ENCODE results near the gene SLC43A3. TPM values are rescaled to one million over a fixed set of nuclear protein-coding genes. Genes with fewer than 3 reads are reported as not detected.
"Not testable (repeated sequence)": the region's sequence is repeated elsewhere in the genome, so short reads cannot be mapped to it uniquely, and the experiment has no call there.

The SLC43A3 gene
- total RNA-seq, 2 donors from 2014 or later = 23.1 to 30.0 TPM

GRCh38 chr11:57446055-57446454 lies 19.1 kb upstream of the SLC43A3 start:
- no peaks in the 10 kb centered on the region for H3K4me1 ChIP-seq
- WGBS, 2 donors = 86 to 100% methylated on average over 1 of the region's 1 CpG
- H3K27ac ChIP-seq = no peak overlapping the region
- DNase-seq (no peak), ATAC-seq (no peak)
- no peaks in the 10 kb centered on the region for H3K36me3 ChIP-seq (replicated peaks in 1 of 2; ENCODE audit: insufficient read depth in 1 of 2, low read depth in 2 of 2)
- TF ChIP-seq CTCF (IDR thresholded peaks at IDR 0.05) (no peak), POLR2A (IDR thresholded peaks at IDR 0.05) (no peak)
- intact Hi-C loops (cut with DNase I) = loop anchor here (10.0 kb wide), 1 partner anchor 189 kb away; no protein-coding TSS in a partner anchor
- no peak overlapping the region for H3K4me3 ChIP-seq
- H3K9me3 ChIP-seq = no peaks in the 10 kb centered on the region
- no peaks in the 10 kb centered on the region for H3K27me3 ChIP-seq

- DNase-seq; H3K27ac ChIP-seq; H3K4me1 ChIP-seq; H3K27me3 ChIP-seq; H3K36me3 ChIP-seq (replicated peaks in 1 of 2; ENCODE audit: insufficient read depth in 1 of 2, low read depth in 2 of 2); H3K9me3 ChIP-seq; ATAC-seq; H3K4me3 ChIP-seq: not testable (repeated sequence)
- WGBS, 2 donors = 83 to 91% methylated on average over 9 of the region's 9 CpGs
- intact Hi-C loops (cut with DNase I) = loop anchor here (10.0 kb wide), 1 partner anchor 190 kb away; no protein-coding TSS in a partner anchor
Observed at GRCh38 chr11:57445122-57445394, 18.1 kb upstream of the SLC43A3 start.

- no peak overlapping the region for H3K27ac ChIP-seq
- 76 to 77% methylated on average over 9 of the region's 9 CpGs for WGBS, 2 donors
- intact Hi-C loops (cut with DNase I) = loop anchor here (10.0 kb wide), 1 partner anchor 190 kb away; no protein-coding TSS in a partner anchor
- no peak for TF ChIP-seq CTCF (IDR thresholded peaks at IDR 0.05)
- TF ChIP-seq POLR2A (IDR thresholded peaks at IDR 0.05) = no peak
- no peaks in the 10 kb centered on the region for H3K4me1 ChIP-seq
- no peaks in the 10 kb centered on the region for H3K36me3 ChIP-seq (replicated peaks in 1 of 2; ENCODE audit: insufficient read depth in 1 of 2, low read depth in 2 of 2)
- ATAC-seq = no peak
- H3K27me3 ChIP-seq = no peaks in the 10 kb centered on the region
- no peak overlapping the region for H3K4me3 ChIP-seq
- H3K9me3 ChIP-seq = no peaks in the 10 kb centered on the region
- no peak for DNase-seq
Observed at GRCh38 chr11:57444362-57445121, 17.6 kb upstream of the SLC43A3 start.

- no peak for ATAC-seq
- H3K4me3 ChIP-seq = no peak overlapping the region
- TF ChIP-seq POLR2A (IDR thresholded peaks at IDR 0.05) (no peak), CTCF (IDR thresholded peaks at IDR 0.05) (no peak)
- intact Hi-C loops (cut with DNase I) = loop anchor here (10.0 kb wide), 1 partner anchor 194 kb away; no protein-coding TSS in a partner anchor
- 68 to 83% methylated on average over 4 of the region's 4 CpGs for WGBS, 2 donors
- no peak overlapping the region for H3K27ac ChIP-seq
- H3K9me3 ChIP-seq = no peaks in the 10 kb centered on the region
- H3K36me3 ChIP-seq (replicated peaks in 1 of 2; ENCODE audit: insufficient read depth in 1 of 2, low read depth in 2 of 2) = no peaks in the 10 kb centered on the region
- H3K4me1 ChIP-seq = no peaks in the 10 kb centered on the region
- no peaks in the 10 kb centered on the region for H3K27me3 ChIP-seq
- no peak for DNase-seq
Observed at GRCh38 chr11:57440744-57441414, 14.0 kb upstream of the SLC43A3 start.

- DNase-seq (no peak), ATAC-seq (no peak)
- intact Hi-C loops (cut with DNase I) = loop anchor here (10.0 kb wide), 1 partner anchor 195 kb away; no protein-coding TSS in a partner anchor
- H3K9me3 ChIP-seq = no peaks in the 10 kb centered on the region
- H3K27ac ChIP-seq = no peak overlapping the region
- H3K4me3 ChIP-seq = no peak overlapping the region
- TF ChIP-seq POLR2A (IDR thresholded peaks at IDR 0.05) (no peak), CTCF (IDR thresholded peaks at IDR 0.05) (no peak)
- H3K27me3 ChIP-seq = no peaks in the 10 kb centered on the region
- WGBS, 2 donors = 76 to 81% methylated on average over 6 of the region's 6 CpGs
- H3K4me1 ChIP-seq = peaks cover 6% of the 10 kb centered on the region
- H3K36me3 ChIP-seq (replicated peaks in 1 of 2; ENCODE audit: insufficient read depth in 1 of 2, low read depth in 2 of 2) = no peaks in the 10 kb centered on the region
Observed at GRCh38 chr11:57439786-57440185, 12.9 kb upstream of the SLC43A3 start.

Data from body of pancreas (tissue), 4 donors.